ENCODE results near the gene CCDC88C.
"Not testable (repeated sequence)": the region's sequence is repeated elsewhere in the genome, so short reads cannot be mapped to it uniquely, and the experiment has no call there.

CCDC88C gene

GRCh38 chr14:91226360-91226759, 191.3 kb downstream of the CCDC88C start:
- not testable (repeated sequence) for DNase-seq (ENCODE audit: low read depth)

DNA sequence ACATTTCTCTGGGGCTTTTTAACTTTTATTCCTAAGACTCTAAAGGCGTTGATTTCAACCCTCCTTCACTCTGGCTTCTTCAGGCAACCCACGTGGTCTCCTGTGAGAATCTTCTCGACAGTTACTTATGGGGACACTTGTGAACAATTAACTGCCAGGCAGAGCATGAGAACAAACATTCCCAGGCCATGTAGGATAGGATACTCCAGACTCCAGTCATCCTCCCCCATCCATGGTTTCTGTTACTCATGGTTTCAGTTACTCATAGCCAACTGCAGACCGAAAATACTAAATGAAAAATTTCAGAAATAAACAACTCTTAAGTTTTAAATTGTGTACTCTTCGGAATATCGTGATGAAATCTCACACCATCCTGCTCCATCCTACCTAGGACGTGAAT, 192.6 kb downstream of the CCDC88C start:
- no peak for DNase-seq (ENCODE audit: low read depth)

DNA sequence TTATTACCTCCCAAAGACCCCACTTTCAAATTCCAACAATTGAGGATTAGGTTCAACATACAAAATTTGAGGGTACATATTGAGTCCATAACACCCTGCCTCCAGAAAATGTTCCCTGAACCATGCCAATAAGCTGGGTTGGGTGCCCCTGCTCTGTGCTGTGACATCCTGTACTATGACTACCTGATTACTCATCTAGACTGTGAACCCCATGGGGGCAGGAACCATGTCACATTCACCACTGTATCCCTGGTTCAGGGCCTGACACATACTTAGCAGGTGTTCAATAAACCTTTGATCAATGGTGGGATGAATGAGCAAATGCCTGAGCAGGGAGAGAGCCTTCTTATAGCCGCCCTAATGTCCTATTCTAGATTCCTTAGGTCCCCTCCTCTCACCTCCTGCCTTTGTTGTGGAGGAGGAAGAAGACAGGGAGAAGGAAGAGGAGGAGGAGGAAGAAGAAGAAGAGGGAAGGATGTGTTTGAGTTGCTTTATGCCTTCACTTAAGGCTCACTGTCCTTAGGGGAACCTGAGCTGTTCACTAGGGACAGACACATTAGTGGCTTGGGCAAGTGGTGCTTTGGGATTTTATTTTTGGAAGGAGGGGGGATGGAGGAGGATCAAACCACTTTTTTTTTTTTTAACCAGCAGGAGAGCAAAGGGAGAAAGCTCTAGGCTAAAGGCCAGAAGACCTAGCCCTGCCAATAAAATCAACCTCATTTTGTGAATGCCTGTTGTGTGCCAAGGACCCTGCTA, 194.4 kb downstream of the CCDC88C start:
- DNase-seq (ENCODE audit: low read depth): no peak

Measured in fibroblast of gingiva (primary cell).